HG02973 (cell line): Measurements from ENCODE around the gene H2BW1.
"Not testable (repeated sequence)": the region's sequence is repeated elsewhere in the genome, so short reads cannot be mapped to it uniquely, and the experiment has no call there.

Experiments used
- ATAC-seq: cut with Tn5 transposase; IDR thresholded peaks from one replicate; pipeline ENCODE4 v1.9.1; 2021; ENCODE audit warnings: moderate library complexity; ENCODE audit not compliant: unreplicated experiment

H2BW1 gene, protein sequence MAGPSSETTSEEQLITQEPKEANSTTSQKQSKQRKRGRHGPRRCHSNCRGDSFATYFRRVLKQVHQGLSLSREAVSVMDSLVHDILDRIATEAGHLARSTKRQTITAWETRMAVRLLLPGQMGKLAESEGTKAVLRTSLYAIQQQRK

GRCh38 chrX:104013606-104014005, at the start of gene H2BW1:
Gene H2BW1 (minus strand): TSS chrX:104013708. CDS start chrX:104013576, 132 bp downstream.
- ATAC-seq = no peak

GRCh38 chrX:104062636-104063035, 49.1 kb upstream of the H2BW1 start:
- ATAC-seq = not testable (repeated sequence)

DNA sequence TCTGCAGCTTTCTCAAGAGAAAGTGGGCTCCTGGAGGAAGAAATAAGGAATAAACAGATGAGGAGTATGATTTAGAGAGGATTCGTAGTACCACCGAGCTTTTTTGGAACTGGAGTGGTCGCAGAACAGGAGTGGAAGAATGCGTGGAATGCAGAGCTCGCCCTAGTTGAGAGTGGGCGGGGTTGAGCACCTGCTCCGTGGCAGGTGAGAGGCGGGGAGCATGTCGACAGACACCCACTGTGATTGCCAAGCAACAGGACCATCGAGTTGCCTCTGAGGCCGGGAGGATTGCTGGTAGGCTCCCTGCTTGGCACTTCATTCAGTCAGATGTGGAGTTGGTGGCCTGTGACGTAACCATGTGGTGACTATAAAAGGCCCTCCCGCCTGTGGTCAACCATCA, 41.4 kb upstream of the H2BW1 start:
- ATAC-seq = not testable (repeated sequence)

- ATAC-seq = no peak
Observed at GRCh38 chrX:104047171-104047570, 33.7 kb upstream of the H2BW1 start.

GRCh38 chrX:104045642-104046041, 32.1 kb upstream of the H2BW1 start:
- ATAC-seq = no peak

- ATAC-seq = no peak
Observed at GRCh38 chrX:104041003-104041402, 27.5 kb upstream of the H2BW1 start.

- no peak for ATAC-seq
Observed at GRCh38 chrX:104039689-104040505, 26.4 kb upstream of the H2BW1 start, which contains the start of gene H2BW2. Gene H2BW2 (plus strand): TSS chrX:104039956. CDS start chrX:104039995, 39 bp downstream.

- no peak for ATAC-seq
Observed at GRCh38 chrX:104018126-104018525, 4.6 kb upstream of the H2BW1 start.

- not testable (repeated sequence) for ATAC-seq
Observed at GRCh38 chrX:104015576-104015975, 2.1 kb upstream of the H2BW1 start.

DNA sequence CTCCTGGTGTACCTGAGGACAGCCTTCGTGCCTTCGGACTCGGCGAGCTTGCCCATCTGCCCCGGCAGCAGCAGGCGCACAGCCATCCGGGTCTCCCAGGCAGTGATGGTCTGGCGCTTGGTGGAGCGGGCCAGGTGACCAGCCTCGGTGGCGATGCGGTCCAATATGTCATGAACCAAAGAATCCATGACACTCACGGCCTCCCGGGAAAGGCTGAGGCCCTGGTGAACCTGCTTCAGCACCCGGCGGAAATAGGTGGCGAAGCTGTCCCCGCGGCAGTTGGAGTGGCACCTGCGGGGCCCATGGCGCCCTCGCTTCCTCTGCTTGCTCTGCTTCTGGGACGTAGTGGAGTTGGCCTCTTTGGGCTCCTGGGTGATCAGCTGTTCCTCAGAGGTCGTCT, 350 bp downstream of the H2BW1 start:
- ATAC-seq = no peak

GRCh38 chrX:104008831-104009230, 4.7 kb downstream of the H2BW1 start:
- ATAC-seq = no peak

GRCh38 chrX:103999234-103999633, 14.3 kb downstream of the H2BW1 start:
- ATAC-seq = peak; percentile 58

GRCh38 chrX:103983508-103983907, 30.0 kb downstream of the H2BW1 start:
- ATAC-seq = not testable (repeated sequence)

DNA sequence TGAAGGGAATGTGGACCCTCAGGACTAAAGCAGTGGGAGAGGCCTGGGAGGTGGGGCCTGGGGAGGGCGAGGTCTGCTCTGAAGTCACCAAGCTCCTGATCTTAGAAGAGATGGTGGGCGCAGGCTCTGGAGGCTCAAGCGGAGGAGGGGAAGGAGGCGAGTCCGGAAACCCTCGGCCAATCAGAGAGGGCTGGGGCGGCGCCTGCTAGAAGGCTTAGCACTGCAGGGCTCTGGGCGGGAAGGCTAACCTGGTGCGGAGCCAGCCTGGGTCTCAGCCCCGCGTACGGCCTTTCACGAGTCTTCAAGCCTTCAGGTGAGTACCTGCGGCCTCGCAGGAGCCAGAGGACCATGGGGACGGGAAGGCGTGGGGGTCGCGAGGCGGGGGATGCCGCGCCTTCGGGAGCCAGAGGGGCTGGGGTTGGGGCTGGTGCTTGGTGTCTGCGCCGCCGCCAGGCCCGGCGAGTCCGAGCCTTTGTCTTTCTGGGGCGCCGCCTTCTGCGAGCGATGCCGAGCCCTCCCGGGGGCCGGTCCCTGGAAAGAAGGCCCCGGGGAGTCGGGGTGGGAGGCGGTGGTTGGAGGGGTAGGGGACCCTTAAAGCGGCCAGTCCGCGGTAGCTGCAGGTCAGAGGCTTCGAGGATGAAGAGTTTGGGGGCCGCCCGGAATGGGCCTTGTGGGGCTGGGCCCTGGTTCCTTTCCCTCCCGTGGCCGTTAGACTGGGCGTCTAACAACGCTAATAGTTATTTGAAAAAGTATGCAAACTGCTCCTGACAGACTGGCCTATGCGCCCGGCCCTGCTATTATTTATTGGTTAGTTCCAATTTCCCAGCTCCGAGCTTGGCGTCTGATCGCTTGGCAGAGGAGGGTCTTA, 50.9 kb downstream of the H2BW1 start, which contains the start of gene TMSB15B:
Gene TMSB15B (plus strand): TSS at position 217 of the 868 bp plus-strand sequence.
- peak; percentile 99 for ATAC-seq
